Thyroid gland (tissue), 4 donors: Measurements from ENCODE around the gene PTPRN. TPM values are rescaled to one million over a fixed set of nuclear protein-coding genes. Genes with fewer than 3 reads are reported as not detected.

Source experiments
- DNase-seq, 2 donors: peaks; one replicate each; pipeline ENCODE4 v3.0.0-alpha.2; 2019
- H3K27ac ChIP-seq, 3 donors: fragments of 200-600 bp; sonication (generic); 1 replicate in 2 of 3; 2 replicates in 1 of 3; pipeline ENCODE4 v1.5.1; 2016 to 2019; ENCODE audit warnings: mild to moderate bottlenecking in 1 of 3, moderate library complexity in 1 of 3
- H3K27me3 ChIP-seq: fragments of 200-600 bp; sonication (generic); one replicate; pipeline ENCODE4 v1.5.1; 2019
- H3K36me3 ChIP-seq, 2 donors: fragments of 200-600 bp; sonication (generic); one replicate each; pipeline ENCODE4 v1.5.1; 2016 to 2019
- H3K4me1 ChIP-seq, 2 donors: fragments of 200-600 bp; sonication (generic); one replicate each; pipeline ENCODE4 v1.5.1; 2017 to 2019
- H3K4me3 ChIP-seq, 3 donors: fragments of 200-600 bp; sonication (generic); replicated peaks in 1 of 3; 1 replicate in 2 of 3; 2 replicates in 1 of 3; pipeline ENCODE4 v1.5.1; 2016; ENCODE audit warnings: mild to moderate bottlenecking in 1 of 3
- H3K9me3 ChIP-seq: fragments of 200-600 bp; sonication (generic); one replicate; pipeline ENCODE4 v1.5.1; 2017
- CTCF ChIP-seq, 6 experiments: fragments of 200-600 bp in 3 of 6; fragments of 450-650 bp in 3 of 6; sonication (generic) in 3 of 6; IDR thresholded peaks; one replicate each; pipeline ENCODE4 v1.5.1; 2016 to 2019; ENCODE audit warnings: antibody characterized with exemption in 6 of 6, mild to moderate bottlenecking in 2 of 6, inconsistent platforms in 1 of 6, moderate library complexity in 1 of 6
- POLR2A ChIP-seq, 2 donors: fragments of 450-650 bp; IDR thresholded peaks; one replicate each; pipeline ENCODE4 v1.6.1; 2017; ENCODE audit warnings: antibody characterized with exemption in 2 of 2, mild to moderate bottlenecking in 2 of 2, moderate library complexity in 1 of 2
- WGBS, 2 donors: methylation state at CpG; one replicate each; pipeline ENCODE4 v1.1.5; 2017; 5-methylcytosine and 5-hydroxymethylcytosine counted together
- intact Hi-C: fragments of 100-400 bp; cut with DNase I; formaldehyde crosslinking; loops from one replicate; pipeline ENCODE4 v1.15.1; 2023
- total RNA-seq, 4 donors: library from RNA; depleted of rRNA; stranded (reverse); fragments of >200 nt; gene quantifications; one replicate each; pipeline ENCODE4 v1.2.3, GENCODE V29; 2016

Gene PTPRN
- total RNA-seq, 4 donors from 2014 or later, result 1.9 to 4.6 (median 4.4) TPM; not detected in 1

- no peak overlapping the region for H3K27ac ChIP-seq
- no peak for DNase-seq
Observed at GRCh38 chr2:219284501-219285372, 24.5 kb downstream of the PTPRN start.

GRCh38 chr2:219282943-219283581 lies 26.1 kb downstream of the PTPRN start:
- no peak for TF ChIP-seq POLR2A (IDR thresholded peaks at IDR 0.05)
- no peak for TF ChIP-seq CTCF (IDR thresholded peaks at IDR 0.05)
- Histone ChIP-seq H3K27me3 (no peaks in the 10 kb centered on the region), H3K4me3 (no peak overlapping the region), H3K36me3 (peaks cover 42% of the 10 kb centered on the region in 2 donors), H3K27ac (no peak overlapping the region), H3K4me1 (peaks cover 15 to 17% of the 10 kb centered on the region in 2 donors), H3K9me3 (no peaks in the 10 kb centered on the region)
- WGBS, 2 donors, result 92 to 96% methylated on average over 15 to 17 of the region's 17 CpGs
- DNase-seq, result no peak
- intact Hi-C loops, result loop anchor here (5.0 kb wide), 1 partner anchor 36 kb away; the partner anchor contains the start of genes GLB1L and STK16

More at GRCh38 chr2:219284501-219285372, 24.5 kb downstream of the PTPRN start:
- H3K9me3 ChIP-seq, result no peaks in the 10 kb centered on the region
- WGBS, 2 donors, result 88 to 94% methylated on average over 9 to 15 of the region's 16 CpGs
- peaks cover 5 to 16% of the 10 kb centered on the region in 2 donors for H3K4me1 ChIP-seq
- intact Hi-C loops, result loop anchor here (5.0 kb wide), 1 partner anchor 37 kb away; the partner anchor contains the start of genes GLB1L and STK16
- H3K4me3 ChIP-seq, result no peak overlapping the region
- TF ChIP-seq POLR2A (IDR thresholded peaks at IDR 0.05) (no peak), CTCF (IDR thresholded peaks at IDR 0.05) (no peak)
- H3K36me3 ChIP-seq, result peaks cover 42% of the 10 kb centered on the region in 2 donors
- no peaks in the 10 kb centered on the region for H3K27me3 ChIP-seq

- no peaks in the 10 kb centered on the region for H3K27me3 ChIP-seq
- peaks cover 18 to 24% of the 10 kb centered on the region in 2 donors for H3K4me1 ChIP-seq
- no peaks in the 10 kb centered on the region for H3K9me3 ChIP-seq
- TF ChIP-seq CTCF (IDR thresholded peaks at IDR 0.05) (no peak), POLR2A (IDR thresholded peaks at IDR 0.05) (no peak)
- DNase-seq, result no peak
- H3K36me3 ChIP-seq, result peaks cover 42% of the 10 kb centered on the region in 2 donors
- H3K4me3 ChIP-seq, result no peak overlapping the region
- intact Hi-C loops, result loop anchor here (5.0 kb wide), 1 partner anchor 35 kb away; the partner anchor contains the start of genes GLB1L and STK16
- WGBS, 2 donors, result 91 to 94% methylated on average over 5 of the region's 5 CpGs
- H3K27ac ChIP-seq, result no peak overlapping the region
Observed at GRCh38 chr2:219282375-219282774, 26.8 kb downstream of the PTPRN start.

GRCh38 chr2:219281588-219281987 lies 27.6 kb downstream of the PTPRN start:
- no peak for DNase-seq
- peaks cover 42% of the 10 kb centered on the region in 2 donors for H3K36me3 ChIP-seq
- intact Hi-C loops, result loop anchor here (5.0 kb wide), 1 partner anchor 34 kb away; the partner anchor contains the start of genes GLB1L and STK16
- H3K27me3 ChIP-seq, result no peaks in the 10 kb centered on the region
- H3K9me3 ChIP-seq, result no peaks in the 10 kb centered on the region
- TF ChIP-seq CTCF (IDR thresholded peaks at IDR 0.05), result no peak
- TF ChIP-seq POLR2A (IDR thresholded peaks at IDR 0.05), result no peak
- peaks cover 18 to 25% of the 10 kb centered on the region in 2 donors for H3K4me1 ChIP-seq
- H3K4me3 ChIP-seq, result no peak overlapping the region
- H3K27ac ChIP-seq, result no peak overlapping the region
- WGBS, 2 donors, result 94% methylated on average over 8 of the region's 8 CpGs
